NCI-H1694 (cell line): Measurements from ENCODE around the gene NASP.

Source experiments
- DNase-seq: peaks from one replicate; lab custom pipeline; 2025; lab: John Stamatoyannopoulos, UW

NASP gene

GRCh38 chr1:45667321-45668111 is 83.7 kb downstream of the NASP start:
- no peak for DNase-seq
